NCI-H2171 (cell line): ENCODE measurements around the gene ZNF407.
A peak's percentile ranks its signal among the peaks of the same experiment; 100 is the strongest.

Experiments
- DNase-seq: peaks from one replicate; lab custom pipeline; 2025; lab: John Stamatoyannopoulos, UW

ZNF407 gene

GRCh38 chr18:74579496-74580065 lies 18.1 kb upstream of the ZNF407 start:
- no peak for DNase-seq

- DNase-seq: no peak
These were observed 15.0 kb upstream of the ZNF407 start for GRCh38 chr18:74582642-74583041.

- no peak for DNase-seq
These were observed 10.2 kb upstream of the ZNF407 start for GRCh38 chr18:74587441-74587840.

- DNase-seq: no peak
These were observed 8.6 kb upstream of the ZNF407 start for GRCh38 chr18:74589021-74589420.

GRCh38 chr18:74589811-74590210 lies 7.9 kb upstream of the ZNF407 start:
- DNase-seq: no peak

- DNase-seq: no peak
These were observed 7.0 kb upstream of the ZNF407 start for GRCh38 chr18:74590671-74591070.

GRCh38 chr18:74595431-74595830 lies 2.2 kb upstream of the ZNF407 start:
- no peak for DNase-seq

GRCh38 chr18:74597034-74597661 lies 522 bp upstream of the ZNF407 start:
- DNase-seq: peak; percentile 46

- peak; percentile 21 for DNase-seq
These were observed 806 bp downstream of the ZNF407 start for GRCh38 chr18:74598350-74599001.

- no peak for DNase-seq
These were observed 6.7 kb downstream of the ZNF407 start for GRCh38 chr18:74604361-74604760.

GRCh38 chr18:74604774-74605173 lies 7.1 kb downstream of the ZNF407 start:
- DNase-seq: no peak

GRCh38 chr18:74608681-74609080 lies 11.0 kb downstream of the ZNF407 start:
- DNase-seq: no peak

GRCh38 chr18:74609535-74609934 lies 11.9 kb downstream of the ZNF407 start:
- no peak for DNase-seq

- no peak for DNase-seq
These were observed 12.5 kb downstream of the ZNF407 start for GRCh38 chr18:74610051-74610615.

- DNase-seq: no peak
These were observed 13.2 kb downstream of the ZNF407 start for GRCh38 chr18:74610860-74611259.

- no peak for DNase-seq
These were observed 14.1 kb downstream of the ZNF407 start for GRCh38 chr18:74611765-74612164.

- DNase-seq: no peak
These were observed 15.7 kb downstream of the ZNF407 start for GRCh38 chr18:74613381-74613780.

- DNase-seq: no peak
These were observed 18.8 kb downstream of the ZNF407 start for GRCh38 chr18:74616494-74616893.

- no peak for DNase-seq
These were observed 19.8 kb downstream of the ZNF407 start for GRCh38 chr18:74617486-74617885.

GRCh38 chr18:74622072-74622471 lies 24.4 kb downstream of the ZNF407 start:
- DNase-seq: no peak

- no peak for DNase-seq
These were observed 25.6 kb downstream of the ZNF407 start for GRCh38 chr18:74623047-74623816.

- DNase-seq: no peak
These were observed 26.8 kb downstream of the ZNF407 start for GRCh38 chr18:74624466-74624865.

GRCh38 chr18:74625157-74625556 lies 27.5 kb downstream of the ZNF407 start:
- no peak for DNase-seq
